HEK293T (cell line): ENCODE measurements around the gene CENPB.
A peak's percentile ranks its signal among the peaks of the same experiment; 100 is the strongest.

Source experiments
- CTCF ChIA-PET: fragments of 350-600 bp; formaldehyde crosslinking; extraction: SDS; loops from one replicate; lab custom pipeline; 2021; ENCODE audit warnings: antibody characterized with exemption, inconsistent platforms; lab: Yijun Ruan, JAX
- POLR2A ChIA-PET: fragments of 350-600 bp; formaldehyde crosslinking; extraction: SDS; loops from one replicate; lab custom pipeline; 2020; ENCODE audit warnings: antibody characterized with exemption, inconsistent platforms; lab: Yijun Ruan, JAX
- DNase-seq: peaks from one replicate; pipeline ENCODE4 v3.0.0; 2012; ENCODE audit warnings: mixed read lengths; ENCODE audit errors: extremely low spot score
- ARNT ChIP-seq: fragments of 450-650 bp; IDR thresholded peaks from 2 replicates; pipeline ENCODE4 v1.6.1; 2017; ENCODE audit warnings: mild to moderate bottlenecking
- BHLHE40 ChIP-seq: fragments of 450-650 bp; IDR thresholded peaks from 2 replicates; pipeline ENCODE4 v1.6.1; 2016; ENCODE audit warnings: mild to moderate bottlenecking, moderate library complexity, borderline replicate concordance
- CTBP1 ChIP-seq: fragments of 450-650 bp; IDR thresholded peaks from 2 replicates; pipeline ENCODE4 v1.6.1; 2016; ENCODE audit warnings: borderline replicate concordance
- ELF4 ChIP-seq: fragments of 450-650 bp; IDR thresholded peaks from 2 replicates; pipeline ENCODE4 v1.6.1; 2017; ENCODE audit warnings: antibody characterized with exemption
- FOXA1 ChIP-seq: fragments of 450-650 bp; IDR thresholded peaks from 2 replicates; pipeline ENCODE4 v1.6.1; 2016; ENCODE audit warnings: mild to moderate bottlenecking
- FOXK2 ChIP-seq: fragments of 450-650 bp; IDR thresholded peaks from 2 replicates; pipeline ENCODE4 v1.6.1; 2016; ENCODE audit warnings: mild to moderate bottlenecking
- FOXM1 ChIP-seq: fragments of 450-650 bp; IDR thresholded peaks from 2 replicates; pipeline ENCODE4 v1.6.1; 2017; ENCODE audit warnings: mild to moderate bottlenecking, borderline replicate concordance
- HDGF ChIP-seq: fragments of 450-650 bp; IDR thresholded peaks from 2 replicates; pipeline ENCODE4 v1.6.1; 2017; ENCODE audit warnings: antibody characterized with exemption, borderline replicate concordance
- L3MBTL2 ChIP-seq: fragments of 450-650 bp; conservative IDR thresholded peaks from 2 replicates; pipeline ENCODE4 v1.6.1; 2016; ENCODE audit warnings: mild to moderate bottlenecking
- LEF1 ChIP-seq: fragments of 450-650 bp; IDR thresholded peaks from 2 replicates; pipeline ENCODE4 v1.6.1; 2017; ENCODE audit warnings: mild to moderate bottlenecking, borderline replicate concordance
- NFRKB ChIP-seq: fragments of 450-650 bp; IDR thresholded peaks from 2 replicates; pipeline ENCODE4 v1.6.1; 2016; ENCODE audit warnings: mild to moderate bottlenecking, moderate library complexity
- PKNOX1 ChIP-seq: fragments of 450-650 bp; IDR thresholded peaks from 2 replicates; pipeline ENCODE4 v1.6.1; 2016
- SP1 ChIP-seq: fragments of 450-650 bp; IDR thresholded peaks from 2 replicates; pipeline ENCODE4 v1.6.1; 2017
- SUZ12 ChIP-seq: fragments of 450-650 bp; IDR thresholded peaks from 2 replicates; pipeline ENCODE4 v1.6.1; 2016; ENCODE audit warnings: mild to moderate bottlenecking
- TARDBP ChIP-seq: fragments of 450-650 bp; IDR thresholded peaks from 2 replicates; pipeline ENCODE4 v1.6.1; 2016
- ZNF384 ChIP-seq: fragments of 450-650 bp; IDR thresholded peaks from 2 replicates; pipeline ENCODE4 v1.6.1; 2016

The CENPB gene

GRCh38 chr20:3814928-3815495, 28.5 kb upstream of the CENPB start:
- ChIA-PET POLR2A (no interaction called here), CTCF (no interaction called here)
- TF ChIP-seq CTBP1 (no peak), ELF4 (no peak), ZNF384 (no peak), SP1 (no peak), ARNT (no peak), SUZ12 (no peak), NFRKB (no peak), FOXM1 (no peak), L3MBTL2 (no peak)
- no peak for DNase-seq

GRCh38 chr20:3813848-3814581, 27.5 kb upstream of the CENPB start:
- POLR2A ChIA-PET = interaction anchor here (1.4 to 1.8 kb wide), 2 partner anchors 28 to 32 kb away, joined by 4 to 12 read pairs; partner anchors contain the start of genes CENPB and SPEF1
- DNase-seq = no peak
- CTCF ChIA-PET = interaction anchor here (0.6 kb wide), 4 partner anchors 24 to 171 kb away, joined by 3 to 7 read pairs (median 6); no protein-coding TSS in a partner anchor
- TF ChIP-seq TARDBP (no peak), PKNOX1 (no peak), FOXM1 (no peak), SUZ12 (no peak), FOXK2 (no peak), ZNF384 (no peak), SP1 (no peak), ELF4 (no peak), BHLHE40 (no peak), L3MBTL2 (no peak)

GRCh38 chr20:3812975-3813847, 26.7 kb upstream of the CENPB start:
- TF ChIP-seq ARNT (no peak), ZNF384 (no peak), SUZ12 (no peak), HDGF (no peak), CTBP1 (no peak), NFRKB (no peak), SP1 (no peak), FOXK2 (no peak), ELF4 (no peak), PKNOX1 (no peak), FOXA1 (no peak), L3MBTL2 (no peak), FOXM1 (no peak), TARDBP (no peak), BHLHE40 (no peak), LEF1 (no peak)
- CTCF ChIA-PET = interaction anchor here (0.6 to 0.8 kb wide), 2 partner anchors 172 to 258 kb away, joined by 3 read pairs; no protein-coding TSS in a partner anchor
- POLR2A ChIA-PET = interaction anchor here (1.2 to 3.1 kb wide), 4 partner anchors 8 to 44 kb away, joined by 3 to 12 read pairs (median 7); partner anchors contain the start of genes AP5S1, CENPB and SPEF1
- no peak for DNase-seq

GRCh38 chr20:3812259-3812681, 25.7 kb upstream of the CENPB start:
- ChIA-PET CTCF (no interaction called here), POLR2A (interaction anchor here (1.2 to 3.1 kb wide), 2 partner anchors 9 to 43 kb away, joined by 3 to 10 read pairs; partner anchors contain the start of gene AP5S1)
- no peak for TF ChIP-seq FOXK2
- no peak for TF ChIP-seq ZNF384
- no peak for TF ChIP-seq HDGF
- TF ChIP-seq ELF4 = no peak
- no peak for TF ChIP-seq FOXM1
- no peak for TF ChIP-seq TARDBP
- TF ChIP-seq CTBP1 = no peak
- DNase-seq = no peak

GRCh38 chr20:3811467-3812258, 25.1 kb upstream of the CENPB start:
- TF ChIP-seq L3MBTL2 = peak; percentile 45
- no peak for TF ChIP-seq BHLHE40
- CTCF ChIA-PET = no interaction called here
- POLR2A ChIA-PET = interaction anchor here (3.1 kb wide), 1 partner anchor 9 kb away, joined by 10 read pairs; the partner anchor contains the start of gene AP5S1
- peak; percentile 49 for DNase-seq
